Left renal cortex interstitium (tissue), 4 donors: ENCODE data around the gene PHYKPL. TPM values are rescaled to one million over a fixed set of nuclear protein-coding genes. Genes with fewer than 3 reads are reported as not detected.
A peak's percentile ranks its signal among the peaks of the same experiment; 100 is the strongest.

Experiments
- DNase-seq, 4 donors: peaks; one replicate each; pipeline ENCODE4 v3.0.0-alpha.2; 2013; ENCODE audit warnings: low read depth in 4 of 4, low spot score in 2 of 4, missing footprints in 1 of 4
- polyA plus RNA-seq, 4 donors: library from polyadenylated mRNA; unstranded; fragments of 120-200 nt; gene quantifications; one replicate each; pipeline ENCODE4 v1.2.1, GENCODE V29; 2013; ENCODE audit not compliant: insufficient read length in 4 of 4

The PHYKPL gene
- polyA plus RNA-seq: 100 to 1,000 TPM in 2 of 4 donors, 10 to 100 TPM in 2; 52.0 to 135 (median 93.7) TPM

DNA sequence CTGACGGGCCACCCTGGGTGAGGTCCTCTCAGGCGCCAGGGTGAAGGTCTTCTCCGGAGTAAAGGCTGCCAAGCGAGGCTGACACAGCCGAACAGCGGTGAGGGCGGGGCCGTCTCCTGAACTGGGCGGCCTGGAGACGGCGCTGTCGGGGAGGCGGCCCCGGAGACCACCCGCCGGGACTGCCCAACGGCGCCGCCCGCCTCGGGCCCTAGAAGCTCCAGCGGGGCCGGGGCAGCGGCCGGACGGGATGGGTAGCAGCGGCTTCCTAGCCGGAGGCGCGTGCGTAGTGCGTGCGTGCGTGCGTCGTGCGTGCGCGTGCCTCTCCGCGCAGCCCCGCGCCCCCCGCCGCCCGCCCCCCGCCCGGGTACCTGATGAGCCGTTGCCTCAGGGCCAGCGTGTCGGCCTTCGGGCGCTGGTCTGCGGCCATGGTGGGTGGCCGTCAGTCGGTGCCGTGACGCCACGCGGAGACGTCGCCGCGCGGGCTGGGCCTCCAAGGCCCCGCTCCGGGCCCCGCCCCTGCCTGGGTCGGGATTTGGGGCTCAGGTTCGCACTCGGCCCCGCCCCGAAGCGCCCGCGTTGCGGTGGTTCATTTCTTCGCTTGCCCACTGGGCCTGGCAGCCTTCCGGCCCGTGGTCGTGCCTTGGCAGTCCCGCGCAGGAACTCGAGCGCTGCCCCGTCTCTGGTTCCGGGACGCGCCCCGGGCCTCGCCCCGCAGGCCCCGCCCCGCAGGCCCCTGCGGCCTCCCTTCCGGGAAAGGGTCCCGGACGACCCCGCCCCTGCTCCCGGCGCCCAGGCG is at the start of gene PHYKPL:
TSS of gene PHYKPL (minus strand) at position 679 of the 796 bp plus-strand sequence. CDS start at position 427, 252 bp downstream.
- peak in 2 of 4 donors; percentile 38 to 55 for DNase-seq

DNA sequence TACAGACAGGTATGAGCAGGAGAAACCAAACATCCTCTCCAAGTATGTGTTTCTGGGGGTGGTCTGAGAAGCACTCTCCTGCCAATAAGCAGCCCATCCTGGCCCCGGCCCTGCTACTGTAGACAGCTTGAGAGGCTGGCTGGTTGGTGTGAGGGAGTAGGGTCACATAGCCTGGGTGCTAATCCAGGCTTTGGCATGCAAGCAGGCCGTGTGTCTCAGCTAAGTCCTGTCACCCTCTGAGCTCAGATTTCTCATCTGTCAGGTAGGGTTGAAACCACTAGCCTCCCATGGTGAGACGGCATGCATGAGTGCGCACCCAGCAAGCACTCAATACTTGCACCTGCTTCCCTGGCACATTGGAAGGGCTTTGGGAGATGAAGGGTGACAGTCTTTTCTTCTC is 49.8 kb upstream of the PHYKPL start:
- DNase-seq: no peak

DNA sequence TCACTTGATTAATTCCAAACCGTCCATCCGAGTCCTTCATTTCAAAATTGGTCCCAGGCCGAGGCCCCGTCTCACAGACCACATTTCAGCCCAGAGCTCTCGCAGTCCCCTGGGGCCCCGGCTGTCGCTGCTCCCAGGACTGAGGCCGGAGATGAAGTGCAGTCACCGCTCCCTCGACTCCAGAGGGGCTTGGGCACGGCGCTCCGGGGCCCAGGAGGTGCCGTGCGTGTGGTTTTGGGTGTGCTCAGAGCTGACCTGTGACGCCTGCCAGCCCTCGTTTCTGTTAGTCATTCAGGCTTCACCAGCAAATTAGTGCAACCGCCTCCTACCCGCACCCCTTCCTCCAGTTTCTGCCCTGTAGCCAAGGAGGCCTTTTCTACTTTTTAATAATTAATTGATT is 48.7 kb upstream of the PHYKPL start:
- DNase-seq: no peak

DNA sequence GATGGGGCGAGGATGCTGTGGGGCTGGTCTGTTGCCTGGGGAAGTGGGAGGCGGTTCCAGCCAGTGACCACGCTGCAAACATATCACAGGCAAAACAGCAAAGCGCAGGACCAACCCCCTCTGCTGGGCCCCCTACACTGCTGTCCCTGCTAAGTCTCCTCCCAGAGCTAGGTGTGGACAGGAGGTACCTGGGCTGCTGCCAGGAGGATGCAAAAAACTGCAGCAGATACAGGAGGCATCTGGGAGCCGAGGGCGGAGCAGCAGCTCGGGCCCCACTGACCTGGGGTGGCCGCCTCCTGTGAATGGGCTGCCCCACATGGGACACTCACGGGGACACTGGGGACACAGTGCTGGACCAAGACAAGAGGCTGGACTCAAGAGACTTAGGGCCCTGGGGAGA is 48.0 kb upstream of the PHYKPL start:
- no peak for DNase-seq

DNA sequence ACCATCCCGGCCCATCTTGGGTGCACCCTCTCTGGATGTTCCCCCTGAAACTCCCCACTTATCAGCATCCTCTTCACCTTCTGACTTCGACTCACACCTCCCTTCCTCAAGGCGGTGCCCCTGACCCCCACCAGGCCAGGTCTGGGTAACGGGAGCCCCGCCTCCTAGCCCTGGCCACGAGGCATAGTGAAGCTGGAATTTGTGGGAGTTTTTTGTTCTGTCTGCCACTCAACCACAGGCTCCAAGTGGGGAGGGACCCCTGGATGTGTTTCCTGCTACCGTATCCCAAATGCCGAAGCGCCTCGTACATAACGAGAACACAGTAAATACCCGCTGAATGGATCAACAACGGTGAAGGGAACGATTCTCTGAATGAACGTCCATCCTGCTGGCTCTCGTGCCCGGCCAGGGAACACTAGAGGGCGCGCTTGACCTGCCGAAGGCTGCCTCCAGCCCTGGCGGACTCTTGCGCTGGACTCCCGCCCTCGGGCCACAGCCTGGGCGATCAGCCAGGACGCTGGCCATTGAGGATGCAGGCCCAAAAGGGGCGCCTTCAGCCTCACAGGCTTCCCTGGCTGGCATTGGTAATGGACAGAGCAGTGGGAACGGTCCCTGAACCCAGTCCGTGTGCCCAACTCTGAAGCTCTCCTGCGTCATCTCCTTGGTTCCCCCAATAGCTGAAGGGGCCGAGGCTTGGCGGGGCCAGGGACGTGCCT is 47.3 kb upstream of the PHYKPL start:
- peak in 3 of 4 donors; percentile 59 to 77 (median 60) for DNase-seq

DNA sequence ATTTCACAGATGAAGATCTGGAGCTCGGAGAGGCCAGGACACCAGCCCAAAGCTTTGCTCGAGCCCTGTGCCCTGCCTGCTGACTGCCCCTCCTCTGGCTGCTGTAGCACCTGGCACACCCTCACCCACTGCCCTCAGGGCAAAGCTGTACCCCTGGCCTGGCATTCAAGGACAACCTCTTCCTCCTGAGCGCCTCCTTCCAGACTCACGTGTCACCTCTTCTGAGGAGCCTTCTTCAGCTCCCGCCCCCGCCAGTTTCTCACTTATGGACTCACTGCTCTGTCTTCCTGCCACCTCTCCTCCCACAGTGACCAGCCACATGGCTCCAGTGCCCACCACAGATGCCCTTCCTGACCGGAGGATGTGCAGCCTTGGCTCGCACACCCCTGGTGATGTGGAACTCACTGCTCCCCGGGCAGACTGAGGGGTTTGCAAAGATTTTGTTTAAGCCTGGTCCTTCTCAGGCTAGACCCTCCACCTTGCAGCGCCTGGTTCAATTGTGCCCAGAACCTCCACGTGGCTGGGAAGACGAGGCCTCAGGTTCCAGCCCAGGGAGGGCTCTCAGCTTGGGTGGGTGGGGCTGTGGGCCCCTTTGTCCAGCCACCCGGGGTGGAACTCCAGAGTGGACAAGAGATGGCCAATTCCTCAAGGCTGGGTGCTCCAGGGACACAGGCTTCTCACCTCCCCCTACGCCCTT is 46.6 kb upstream of the PHYKPL start:
- DNase-seq: no peak

DNA sequence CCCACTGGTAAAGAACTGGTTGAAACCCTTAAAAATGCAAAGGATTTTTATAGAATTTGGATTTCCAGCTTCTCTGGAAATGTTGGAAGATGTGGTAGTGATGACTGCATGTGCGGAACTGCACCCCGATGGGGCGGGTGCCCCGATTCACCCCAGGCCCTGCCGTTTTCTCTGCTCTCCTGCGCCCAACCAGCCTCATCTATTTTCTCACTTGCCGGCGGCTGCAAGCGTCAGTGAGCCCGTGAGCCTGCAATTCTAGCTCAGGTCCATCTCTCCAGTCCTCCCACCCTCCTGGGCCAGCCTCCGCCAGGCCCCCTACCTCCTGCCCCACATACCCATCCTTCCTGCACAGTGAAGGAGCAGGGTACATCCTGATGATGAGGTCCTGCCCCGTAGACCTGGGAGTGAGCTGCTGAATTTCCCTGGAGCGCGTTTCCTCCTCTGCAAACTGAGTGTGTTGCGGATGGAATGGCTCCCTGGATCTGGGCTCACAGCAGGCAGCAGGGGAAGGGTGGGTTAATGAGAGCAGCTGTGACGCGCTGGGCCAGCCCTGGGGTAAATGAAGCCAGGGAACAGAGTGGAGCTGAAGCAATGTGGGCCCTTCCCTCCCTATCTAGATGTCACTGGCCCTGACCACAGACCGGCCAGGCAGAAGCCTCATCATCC is 45.9 kb upstream of the PHYKPL start:
- DNase-seq: no peak

DNA sequence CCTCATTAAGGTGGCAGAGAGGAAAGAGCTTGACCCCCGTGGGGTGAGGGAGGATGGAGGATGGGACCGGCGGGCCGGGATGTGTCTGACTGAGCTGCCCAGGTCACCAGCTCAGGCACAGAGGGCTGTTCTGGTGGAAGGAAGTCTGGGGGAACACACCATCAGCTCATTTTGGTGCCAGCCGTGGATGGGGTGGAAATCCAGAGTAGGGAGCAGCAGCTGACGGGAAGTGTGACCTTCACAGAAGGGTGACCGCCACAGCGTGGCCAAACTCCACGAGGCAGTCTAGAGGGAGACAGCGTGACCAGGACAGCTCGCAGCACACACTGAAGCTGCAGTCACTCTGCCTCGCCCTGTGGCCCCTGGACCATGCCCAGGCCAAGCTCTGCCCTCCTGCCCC is 45.3 kb upstream of the PHYKPL start:
- DNase-seq: no peak

DNA sequence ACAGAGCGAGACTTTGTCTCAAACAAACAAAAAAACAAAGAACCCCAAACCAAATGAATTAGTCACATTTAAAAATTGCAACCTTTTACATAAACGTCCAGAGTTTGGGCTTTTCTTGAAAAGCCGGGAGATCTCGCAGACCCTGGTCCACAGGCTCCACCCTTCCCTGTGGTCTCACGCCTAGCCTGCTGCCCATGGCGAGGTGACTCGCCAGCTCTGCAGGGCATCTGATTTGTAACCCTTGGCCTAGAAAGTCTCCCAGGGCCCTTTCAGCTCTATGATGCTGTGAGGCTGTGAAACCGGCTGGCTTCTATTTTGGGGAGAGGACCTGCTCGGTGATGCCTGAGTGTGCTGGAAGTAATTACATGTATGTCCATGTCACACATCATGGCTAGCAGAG is 44.7 kb upstream of the PHYKPL start:
- no peak for DNase-seq

DNA sequence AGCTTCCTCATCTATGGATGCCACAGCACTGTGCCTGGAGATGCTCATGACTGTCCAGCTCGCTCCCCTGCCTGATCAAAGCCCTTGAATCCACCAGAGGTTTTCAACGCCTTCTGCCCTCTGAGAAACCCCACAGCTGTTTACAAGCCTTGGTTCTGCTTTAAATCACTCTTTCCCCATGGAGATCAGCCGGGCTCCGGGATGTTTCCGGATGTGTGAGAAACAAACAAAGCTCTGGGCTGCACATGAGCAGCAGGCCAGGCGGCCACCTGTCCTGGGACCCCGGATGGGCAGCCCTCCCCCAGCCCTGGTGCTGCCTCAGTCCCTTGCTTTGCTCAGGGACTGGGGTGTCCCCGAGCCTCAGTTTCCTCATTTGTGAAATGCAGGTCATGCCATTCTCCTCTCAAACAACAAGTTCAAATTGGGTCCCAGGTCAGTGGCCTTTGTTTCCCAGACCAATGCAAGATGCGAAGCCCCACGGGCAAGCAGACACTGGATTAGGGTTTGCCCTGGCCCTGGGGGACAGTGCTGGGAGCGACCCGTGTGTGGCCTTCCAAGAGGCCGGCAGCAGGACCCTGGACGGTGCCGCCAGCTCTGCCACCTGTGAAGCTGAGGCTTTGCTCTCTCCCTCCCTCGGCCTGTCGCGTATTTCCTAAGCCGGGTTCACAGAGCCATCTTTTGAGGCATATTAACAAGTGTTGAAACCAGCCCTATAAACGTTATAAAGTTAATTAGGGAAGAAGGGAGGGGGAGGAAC is 42.4 kb upstream of the PHYKPL start:
- DNase-seq: no peak

DNA sequence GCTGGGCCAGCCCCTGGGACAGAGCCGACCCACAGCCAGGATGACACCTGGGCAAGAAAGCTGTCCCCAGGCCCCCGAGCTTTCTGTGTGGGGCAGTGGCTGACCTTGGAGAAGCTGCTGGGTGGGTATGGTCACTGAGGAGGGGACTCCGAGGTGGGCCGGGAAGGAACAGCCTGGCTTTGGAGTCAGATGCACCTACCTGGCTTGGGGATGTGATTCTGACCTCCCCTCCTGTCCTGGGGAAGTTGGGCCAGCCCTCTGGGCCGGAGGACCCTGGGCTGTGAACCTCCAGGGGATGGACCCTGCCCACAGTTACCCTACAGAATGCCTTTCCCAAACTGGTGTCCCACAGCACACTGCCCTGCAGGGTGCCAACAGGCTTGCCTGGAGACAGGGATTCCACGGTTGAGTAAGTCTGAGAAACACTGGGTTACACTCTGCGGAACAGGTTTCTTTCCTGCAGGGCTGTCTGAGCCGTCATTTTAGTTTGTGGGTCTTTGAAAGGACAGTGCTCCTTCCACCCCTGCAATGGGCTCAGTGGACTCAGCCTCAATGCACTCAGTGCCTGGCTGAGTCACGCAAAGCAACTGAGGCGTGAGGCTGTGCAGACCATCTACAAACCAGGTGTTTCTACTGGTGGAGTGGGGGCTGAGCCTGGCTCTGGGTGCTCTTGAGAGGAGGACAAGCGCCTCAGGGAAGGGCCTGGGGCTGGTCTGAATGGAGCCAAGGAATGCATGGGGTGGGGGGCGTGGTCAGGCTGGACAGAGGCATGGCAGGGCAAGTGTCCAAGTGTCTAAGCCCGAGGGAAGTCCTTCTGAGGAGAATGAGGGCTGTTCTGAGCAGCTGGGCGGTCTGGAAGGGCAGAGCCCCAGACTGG is 41.3 kb upstream of the PHYKPL start:
- no peak for DNase-seq

DNA sequence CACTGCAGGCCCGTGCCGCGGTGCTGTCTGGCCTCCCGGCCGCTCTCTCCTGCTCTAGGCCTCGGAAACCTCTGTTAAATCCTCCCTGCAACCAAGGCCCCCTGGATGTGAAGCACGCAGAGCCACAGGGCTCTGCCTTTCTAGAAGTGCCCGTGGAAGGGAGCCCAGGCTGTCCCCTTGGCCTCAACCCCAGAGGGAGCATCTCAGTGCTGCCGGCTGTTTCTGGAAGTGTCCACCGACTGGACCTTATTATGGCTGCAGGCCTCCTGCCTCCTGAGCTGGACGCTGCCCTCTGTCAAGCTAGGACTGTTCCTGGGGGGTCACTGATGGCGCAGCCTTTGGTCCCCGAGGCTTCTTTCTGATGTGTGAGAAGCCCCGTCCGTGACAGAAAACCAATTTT is 40.4 kb upstream of the PHYKPL start:
- no peak for DNase-seq

DNA sequence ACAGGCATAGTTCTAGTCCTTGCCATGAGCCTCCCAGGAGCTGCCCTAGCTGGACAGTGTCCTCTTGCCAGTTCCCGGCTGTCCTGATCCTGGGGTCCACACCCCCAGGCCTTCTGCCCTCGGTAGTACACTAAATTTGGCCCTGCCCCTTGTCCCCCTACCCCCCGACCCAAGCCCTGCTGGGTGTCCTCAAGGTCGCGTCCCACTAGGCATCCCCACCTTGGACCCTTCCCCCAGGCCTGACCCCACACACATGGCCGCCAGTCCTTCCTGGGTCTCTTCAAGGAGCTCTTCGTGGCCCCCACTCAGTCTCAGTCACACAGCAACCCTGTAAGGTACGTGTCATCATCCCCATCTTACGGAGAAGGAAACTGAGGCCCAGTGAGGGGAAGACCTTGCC is 40.0 kb upstream of the PHYKPL start:
- DNase-seq: no peak

DNA sequence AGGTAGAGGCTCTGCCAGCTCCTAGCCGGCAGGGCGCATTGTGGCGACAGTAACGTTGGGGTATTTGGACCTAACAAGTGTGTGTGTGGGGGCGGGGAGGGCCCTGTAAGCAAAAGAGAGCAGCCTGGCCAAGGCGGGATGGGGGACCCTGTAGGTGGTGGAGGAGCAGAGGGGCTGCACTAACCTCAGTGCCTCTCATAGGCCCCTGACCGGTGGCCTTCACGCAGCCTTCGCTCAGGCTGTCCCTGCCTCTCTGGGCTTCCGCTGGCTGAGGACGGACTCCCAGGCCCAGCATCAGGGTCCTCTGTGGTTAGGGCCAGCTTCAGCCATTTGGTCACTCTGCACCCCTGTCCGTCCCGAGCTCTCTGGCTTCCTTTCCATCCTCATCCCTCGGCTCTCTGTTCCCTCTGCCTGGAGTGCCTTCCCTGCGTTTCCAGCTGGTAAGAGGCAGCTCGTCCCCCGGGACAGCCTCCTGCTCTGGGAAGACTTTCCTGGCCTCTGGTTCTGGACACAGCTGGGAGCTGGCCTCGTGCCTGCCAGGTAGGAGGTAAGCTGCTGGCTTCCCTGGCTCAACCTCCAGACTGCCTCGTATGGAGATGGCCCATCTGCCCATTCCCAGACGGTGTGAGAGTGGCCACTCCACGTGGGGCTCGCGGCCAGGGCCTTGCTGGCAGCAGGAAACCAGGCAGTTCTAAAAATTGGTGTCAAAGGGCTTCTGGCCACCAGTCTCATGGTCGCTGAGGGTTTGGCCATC is 39.3 kb upstream of the PHYKPL start:
- DNase-seq: no peak

DNA sequence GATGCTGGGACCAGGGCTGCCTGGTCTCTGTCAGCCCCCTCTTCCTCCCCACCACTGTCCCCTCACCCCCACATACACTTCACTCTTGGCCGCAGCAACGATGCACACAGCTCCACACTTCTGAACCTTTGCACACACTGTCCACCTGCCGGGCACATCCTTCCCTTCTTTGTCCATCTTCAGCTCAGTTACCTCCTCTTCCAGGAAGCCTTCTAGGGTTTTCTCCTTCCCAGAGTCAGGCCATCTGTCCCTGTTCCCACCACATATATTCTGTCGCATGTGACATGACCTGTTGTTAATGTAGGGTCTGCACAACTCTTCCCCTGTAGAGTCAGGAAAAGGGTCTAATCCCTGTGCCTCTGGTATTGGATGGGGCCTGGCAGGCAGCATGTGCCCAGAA is 38.6 kb upstream of the PHYKPL start:
- DNase-seq: no peak

DNA sequence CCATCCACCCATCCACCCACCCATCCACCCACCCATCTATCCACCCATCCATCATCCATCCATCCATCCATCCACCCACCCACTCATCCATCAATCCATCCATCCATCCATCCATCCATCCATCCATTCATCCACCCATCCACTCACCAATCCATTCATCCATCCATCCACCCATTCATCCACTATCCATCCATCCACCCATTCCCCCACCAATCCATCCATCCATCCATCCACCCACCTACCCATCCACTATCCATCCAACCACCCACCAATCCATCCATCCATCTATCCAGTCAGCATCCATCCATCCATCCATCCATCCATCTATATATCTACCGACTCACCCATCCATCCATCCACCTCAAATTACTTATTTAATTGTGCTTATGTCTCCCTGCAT is 36.9 kb upstream of the PHYKPL start:
- DNase-seq: no peak

DNA sequence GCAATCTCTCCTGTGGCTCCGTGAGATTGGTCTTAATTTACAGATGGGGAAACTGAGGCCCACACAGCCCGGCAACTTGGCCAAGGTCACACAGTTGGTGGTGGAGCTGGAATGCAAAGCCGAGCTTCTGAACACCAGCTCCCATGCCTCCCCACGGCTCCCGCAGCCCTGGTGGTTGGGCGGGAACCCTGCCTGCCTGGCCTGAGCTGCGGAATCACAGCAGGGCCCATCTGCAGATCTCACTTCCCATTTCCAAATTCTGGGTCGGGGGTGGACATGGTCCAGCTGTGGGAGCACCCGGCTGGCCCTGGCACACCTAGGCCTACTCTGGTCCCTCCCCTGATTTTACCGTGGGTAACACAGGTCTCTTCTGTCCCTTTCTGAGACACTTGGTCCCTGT is 35.3 kb upstream of the PHYKPL start:
- DNase-seq: no peak

DNA sequence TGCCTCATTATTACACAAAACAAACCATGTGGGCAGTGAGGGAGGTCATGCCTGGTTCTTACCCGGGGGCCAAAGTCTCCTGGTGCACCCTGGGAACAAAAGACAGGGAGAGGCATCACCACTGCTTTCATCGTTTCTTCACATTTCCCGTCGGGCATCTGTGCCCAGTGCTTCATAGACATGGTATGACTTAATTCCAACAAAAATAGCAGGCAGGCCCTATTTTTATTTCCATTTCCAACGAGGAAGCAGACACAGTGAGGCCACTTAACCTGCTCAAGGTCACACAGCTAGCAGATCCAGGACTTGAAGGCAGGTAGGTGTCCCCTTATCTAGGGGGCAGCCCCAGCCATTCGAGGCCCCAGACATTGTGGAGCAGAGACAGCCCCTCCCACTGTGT is 34.6 kb upstream of the PHYKPL start:
- DNase-seq: no peak
